ENCODE results near the gene ANO3.

Gene ANO3

DNA sequence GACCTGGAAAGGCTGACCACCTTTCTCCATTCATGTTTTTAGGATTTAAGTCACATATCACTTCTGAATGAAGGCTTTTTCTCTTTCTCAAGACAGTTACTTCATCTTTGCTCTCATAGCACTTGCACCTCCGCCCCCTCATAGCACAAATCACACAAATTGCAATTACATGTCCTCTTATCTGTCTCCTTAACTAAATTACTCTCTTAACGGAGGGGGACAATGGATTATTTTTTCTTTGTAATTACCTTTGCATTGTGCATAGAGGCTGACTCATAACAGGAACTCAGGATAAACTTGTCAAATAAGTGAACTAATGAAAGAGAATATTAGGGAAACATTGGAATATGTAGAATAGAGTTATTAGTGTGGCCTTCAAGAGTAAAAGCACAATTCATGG is 145.5 kb downstream of the ANO3 start:
- no peak overlapping the region for H3K9ac ChIP-seq (ENCODE audit: low read length)
- no peak overlapping the region for H3K4me3 ChIP-seq (ENCODE audit: low read length)

DNA sequence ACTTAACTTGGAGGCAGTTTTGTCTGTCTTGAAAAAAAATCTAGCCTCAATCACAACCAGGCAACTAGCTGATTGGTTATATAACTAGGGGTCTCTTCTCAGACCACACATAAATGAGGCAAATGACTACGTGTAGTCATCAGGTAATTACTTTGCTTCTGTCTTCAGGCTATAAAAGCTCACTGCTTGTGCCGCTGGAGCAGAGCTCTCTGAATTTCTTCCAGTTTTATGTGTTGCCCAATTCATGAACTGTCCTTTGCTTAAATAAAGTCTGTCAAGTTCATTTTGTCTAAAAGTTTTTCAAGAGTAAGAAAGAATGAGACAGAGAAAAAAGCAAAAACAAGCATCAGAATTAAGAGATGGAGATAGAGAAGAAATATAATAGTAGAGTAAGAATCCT is 146.8 kb downstream of the ANO3 start:
- Histone ChIP-seq H3K27ac (ENCODE audit: low read length) (no peak overlapping the region), H3K9ac (ENCODE audit: low read length) (no peak overlapping the region), H3K4me1 (ENCODE audit: low read length) (peaks cover 5% of the 10 kb centered on the region; the same call in 1 of the 2 replicates), H4K20me1 (ENCODE audit: insufficient read depth, low read length) (no peaks in the 10 kb centered on the region), H2AFZ (ENCODE audit: low read depth, low read length) (no peak overlapping the region), H3K27me3 (ENCODE audit: low read depth, low read length) (no peaks in the 10 kb centered on the region), H3K4me2 (ENCODE audit: low read length) (no peak overlapping the region), H3K9me3 (ENCODE audit: insufficient read depth, low read length) (0 out of 2 replicates have a peak, but pooled peaks cover under 1% of the 10 kb centered on the region), H3K36me3 (replicated peaks; ENCODE audit: low read depth, low read length) (no peaks in the 10 kb centered on the region), H3K4me3 (ENCODE audit: low read length) (no peak overlapping the region), H3K79me2 (ENCODE audit: low read length) (no peaks in the 10 kb centered on the region)
- no peak for TF ChIP-seq EZH2phosphoT487 (IDR thresholded peaks at IDR 0.05; ENCODE audit: low read depth)
- TF ChIP-seq, protein P1, sequence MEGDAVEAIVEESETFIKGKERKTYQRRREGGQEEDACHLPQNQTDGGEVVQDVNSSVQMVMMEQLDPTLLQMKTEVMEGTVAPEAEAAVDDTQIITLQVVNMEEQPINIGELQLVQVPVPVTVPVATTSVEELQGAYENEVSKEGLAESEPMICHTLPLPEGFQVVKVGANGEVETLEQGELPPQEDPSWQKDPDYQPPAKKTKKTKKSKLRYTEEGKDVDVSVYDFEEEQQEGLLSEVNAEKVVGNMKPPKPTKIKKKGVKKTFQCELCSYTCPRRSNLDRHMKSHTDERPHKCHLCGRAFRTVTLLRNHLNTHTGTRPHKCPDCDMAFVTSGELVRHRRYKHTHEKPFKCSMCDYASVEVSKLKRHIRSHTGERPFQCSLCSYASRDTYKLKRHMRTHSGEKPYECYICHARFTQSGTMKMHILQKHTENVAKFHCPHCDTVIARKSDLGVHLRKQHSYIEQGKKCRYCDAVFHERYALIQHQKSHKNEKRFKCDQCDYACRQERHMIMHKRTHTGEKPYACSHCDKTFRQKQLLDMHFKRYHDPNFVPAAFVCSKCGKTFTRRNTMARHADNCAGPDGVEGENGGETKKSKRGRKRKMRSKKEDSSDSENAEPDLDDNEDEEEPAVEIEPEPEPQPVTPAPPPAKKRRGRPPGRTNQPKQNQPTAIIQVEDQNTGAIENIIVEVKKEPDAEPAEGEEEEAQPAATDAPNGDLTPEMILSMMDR (IDR thresholded peaks at IDR 0.05; ENCODE audit: low read depth, low read length): no peak

More for the DNA sequence above, 145.5 kb downstream of the ANO3 start:
- H3K4me1 ChIP-seq (ENCODE audit: low read length): no peaks in the 10 kb centered on the region
- H3K9me3 ChIP-seq (ENCODE audit: insufficient read depth, low read length): no peaks in the 10 kb centered on the region
- no peak for TF ChIP-seq EZH2phosphoT487 (IDR thresholded peaks at IDR 0.05; ENCODE audit: low read depth)
- TF ChIP-seq, protein P1 (IDR thresholded peaks at IDR 0.05; ENCODE audit: low read depth, low read length): no peak
- no peak overlapping the region for H3K4me2 ChIP-seq (ENCODE audit: low read length)
- H3K79me2 ChIP-seq (ENCODE audit: low read length): no peaks in the 10 kb centered on the region
- H3K27me3 ChIP-seq (ENCODE audit: low read depth, low read length): no peaks in the 10 kb centered on the region
- no peak overlapping the region for H2AFZ ChIP-seq (ENCODE audit: low read depth, low read length)
- no peaks in the 10 kb centered on the region for H3K36me3 ChIP-seq (replicated peaks; ENCODE audit: low read depth, low read length)
- no peak overlapping the region for H3K27ac ChIP-seq (ENCODE audit: low read length)
- H4K20me1 ChIP-seq (ENCODE audit: insufficient read depth, low read length): no peaks in the 10 kb centered on the region

GRCh38 chr11:26480041-26480440 is 148.1 kb downstream of the ANO3 start:
- H3K4me3 ChIP-seq (ENCODE audit: low read length): no peak overlapping the region
- no peak overlapping the region for H3K9ac ChIP-seq (ENCODE audit: low read length)
- H3K9me3 ChIP-seq (ENCODE audit: insufficient read depth, low read length): 0 out of 2 replicates have a peak, but pooled peaks cover 11% of the 10 kb centered on the region
- no peaks in the 10 kb centered on the region for H3K36me3 ChIP-seq (replicated peaks; ENCODE audit: low read depth, low read length)
- H3K79me2 ChIP-seq (ENCODE audit: low read length): no peaks in the 10 kb centered on the region
- no peaks in the 10 kb centered on the region for H4K20me1 ChIP-seq (ENCODE audit: insufficient read depth, low read length)
- H3K4me1 ChIP-seq (ENCODE audit: low read length): peaks cover 5% of the 10 kb centered on the region; the same call in 1 of the 2 replicates
- TF ChIP-seq EZH2phosphoT487 (IDR thresholded peaks at IDR 0.05; ENCODE audit: low read depth): no peak
- TF ChIP-seq, protein P1 (IDR thresholded peaks at IDR 0.05; ENCODE audit: low read depth, low read length): no peak
- no peak overlapping the region for H3K27ac ChIP-seq (ENCODE audit: low read length)
- no peak overlapping the region for H3K4me2 ChIP-seq (ENCODE audit: low read length)
- H2AFZ ChIP-seq (ENCODE audit: low read depth, low read length): no peak overlapping the region
- H3K27me3 ChIP-seq (ENCODE audit: low read depth, low read length): no peaks in the 10 kb centered on the region

GRCh38 chr11:26483108-26483507 is 151.2 kb downstream of the ANO3 start:
- peaks cover 5% of the 10 kb centered on the region; the same call in 1 of the 2 replicates for H3K4me1 ChIP-seq (ENCODE audit: low read length)
- no peak overlapping the region for H3K9ac ChIP-seq (ENCODE audit: low read length)
- no peak overlapping the region for H3K27ac ChIP-seq (ENCODE audit: low read length)
- no peaks in the 10 kb centered on the region for H4K20me1 ChIP-seq (ENCODE audit: insufficient read depth, low read length)
- H3K9me3 ChIP-seq (ENCODE audit: insufficient read depth, low read length): 0 out of 2 replicates have a peak, but pooled peaks cover 11% of the 10 kb centered on the region
- no peaks in the 10 kb centered on the region for H3K79me2 ChIP-seq (ENCODE audit: low read length)
- H3K27me3 ChIP-seq (ENCODE audit: low read depth, low read length): no peaks in the 10 kb centered on the region
- TF ChIP-seq, protein P1 (IDR thresholded peaks at IDR 0.05; ENCODE audit: low read depth, low read length): no peak
- no peak for TF ChIP-seq EZH2phosphoT487 (IDR thresholded peaks at IDR 0.05; ENCODE audit: low read depth)
- H2AFZ ChIP-seq (ENCODE audit: low read depth, low read length): no peak overlapping the region
- H3K4me2 ChIP-seq (ENCODE audit: low read length): no peak overlapping the region
- no peaks in the 10 kb centered on the region for H3K36me3 ChIP-seq (replicated peaks; ENCODE audit: low read depth, low read length)
- no peak overlapping the region for H3K4me3 ChIP-seq (ENCODE audit: low read length)
